Stimulated activated CD4-positive, alpha-beta T cell treated with anti-CD3 and anti-CD28 coated beads, Interleukin-4, amount 100 ng/mL, for 4 hours (primary cell): ENCODE results near the gene PEX6.

Experiments used
- DNase-seq, 2 experiments: peaks; one replicate each; pipeline ENCODE4 v3.0.0-alpha.2; 2020

Gene PEX6

DNA sequence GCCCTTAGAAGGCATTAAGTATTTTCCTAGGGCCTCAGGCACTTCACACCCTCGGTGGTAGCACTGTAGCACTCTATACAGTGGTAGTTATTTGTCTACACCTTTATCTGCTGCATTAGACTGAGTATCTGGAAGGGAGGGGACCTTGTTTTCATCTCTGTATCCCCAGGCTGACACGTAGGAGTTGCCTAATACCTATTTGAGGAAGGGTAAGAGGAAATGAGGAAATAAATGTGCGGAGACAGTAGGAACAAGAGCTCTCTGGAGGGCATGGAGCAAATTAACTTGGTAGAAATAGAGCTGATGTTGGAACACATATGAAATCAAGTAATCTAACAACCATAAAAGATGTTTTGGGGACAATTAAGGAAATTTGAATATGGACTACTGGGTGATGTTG, 45.8 kb downstream of the PEX6 start:
- DNase-seq: no peak

DNA sequence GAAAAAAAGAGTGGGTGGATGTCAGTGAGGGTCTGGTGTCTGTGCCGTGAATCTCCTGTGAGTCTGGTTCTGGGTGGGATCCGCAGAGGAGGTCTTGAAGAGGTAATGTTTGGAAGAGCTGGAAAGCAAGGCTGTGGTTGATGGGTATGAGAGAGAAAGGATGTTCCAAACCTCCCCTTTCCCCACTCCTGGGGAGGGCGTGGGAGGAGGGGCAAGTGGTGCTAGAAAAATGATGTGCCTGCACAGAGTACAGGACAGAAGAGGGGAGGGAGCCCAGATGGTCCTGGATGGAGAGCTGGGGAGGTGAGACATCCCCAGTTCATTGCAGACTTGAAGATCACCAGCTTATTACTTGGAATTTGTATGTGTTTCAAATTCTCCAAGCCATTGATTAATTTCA, 46.6 kb downstream of the PEX6 start:
- DNase-seq: no peak

DNA sequence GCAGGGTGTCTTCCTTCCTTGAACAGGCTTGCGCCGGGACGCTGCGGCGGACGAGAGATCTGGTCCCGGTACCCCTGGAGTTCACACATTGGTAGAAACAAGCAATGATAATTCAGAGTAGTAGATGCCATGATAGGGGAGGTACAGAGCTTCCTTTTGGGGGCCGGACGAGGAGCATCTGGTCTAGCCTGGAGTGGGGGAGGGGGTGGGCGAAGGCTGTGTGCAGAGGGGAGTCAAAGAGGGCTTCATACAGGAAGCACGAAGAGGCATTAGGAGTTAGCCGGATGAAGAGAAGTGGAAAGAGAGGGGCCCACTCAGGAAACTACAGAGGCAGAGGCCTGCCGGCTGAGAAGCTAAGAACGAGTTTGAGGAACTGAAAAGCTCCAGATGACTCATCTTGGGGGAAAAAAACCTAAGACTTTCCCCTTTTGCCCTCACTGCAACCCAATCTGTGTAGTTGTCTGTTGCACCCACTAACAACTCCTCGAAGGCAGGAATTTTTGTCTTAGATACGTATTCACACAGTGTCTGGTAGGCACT, 49.1 kb downstream of the PEX6 start:
- peak; percentile 58 to 66 for DNase-seq

GRCh38 chr6:42928986-42929820, 49.8 kb downstream of the PEX6 start, which contains the start of gene CNPY3:
TSS of gene CNPY3 (plus strand) at chr6:42929480. CDS start at chr6:42929571, 91 bp downstream.
- peak; percentile 84 to 86 for DNase-seq

GRCh38 chr6:42925248-42925857, 53.6 kb downstream of the PEX6 start:
- no peak for DNase-seq

- no peak for DNase-seq
These were observed 55.3 kb downstream of the PEX6 start for GRCh38 chr6:42923666-42924065.

DNA sequence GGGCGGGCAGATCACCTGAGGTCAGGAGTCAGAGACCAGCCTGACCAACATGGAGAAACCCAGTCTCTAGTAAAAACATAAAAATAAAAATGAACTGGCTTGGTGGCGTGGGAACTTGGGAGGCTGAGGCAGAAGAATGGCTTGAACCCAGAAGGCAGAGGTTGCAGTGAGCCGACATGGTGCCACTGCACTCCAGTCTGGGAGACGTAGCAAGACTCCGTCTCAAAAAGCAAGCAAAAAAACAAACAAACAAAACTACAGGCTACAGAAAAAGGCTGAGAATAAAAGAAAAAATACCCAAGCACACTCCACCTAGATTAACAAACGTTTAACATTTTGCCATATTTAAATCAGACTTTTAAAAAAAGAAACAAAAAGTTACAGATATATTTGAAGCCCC, 57.2 kb downstream of the PEX6 start:
- no peak for DNase-seq

GRCh38 chr6:42916288-42916687, 62.7 kb downstream of the PEX6 start:
- DNase-seq: no peak

GRCh38 chr6:42915732-42916131, 63.2 kb downstream of the PEX6 start, which contains the start of gene PTCRA:
TSS of gene PTCRA (plus strand) at chr6:42916053. CDS start at chr6:42916070, 17 bp downstream.
- no peak for DNase-seq

- DNase-seq: no peak
These were observed 64.4 kb downstream of the PEX6 start for GRCh38 chr6:42914546-42914945.
